Right atrium auricular region (tissue), 2 donors: ENCODE results near the gene PODXL. TPM values are rescaled to one million over a fixed set of nuclear protein-coding genes. Genes with fewer than 3 reads are reported as not detected.
A peak's percentile ranks its signal among the peaks of the same experiment; 100 is the strongest.

ENCODE experiments used
- DNase-seq: peaks from one replicate; pipeline ENCODE4 v3.0.0-alpha.2; 2019; ENCODE audit warnings: low spot score
- H3K27ac ChIP-seq, 2 donors: fragments of 200-600 bp; sonication (generic); 1 replicate in 1 of 2; 2 replicates in 1 of 2; pipeline ENCODE4 v1.5.1; 2016 to 2019
- H3K27me3 ChIP-seq, 2 donors: fragments of 200-600 bp; sonication (generic); one replicate each; pipeline versions ENCODE4 v1.5.1 to v1.6.0; 2017 to 2019
- H3K36me3 ChIP-seq: fragments of 200-600 bp; sonication (generic); one replicate; pipeline ENCODE4 v1.5.1; 2016
- H3K4me1 ChIP-seq, 2 donors: fragments of 200-600 bp; sonication (generic); one replicate each; pipeline versions ENCODE4 v1.5.1 to v1.6.0; 2017 to 2019
- H3K4me3 ChIP-seq, 2 donors: fragments of 200-600 bp; sonication (generic); 1 replicate in 1 of 2; 2 replicates in 1 of 2; pipeline ENCODE4 v1.5.1; 2017 to 2019; ENCODE audit warnings: mild to moderate bottlenecking in 1 of 2, moderate library complexity in 1 of 2
- H3K9me3 ChIP-seq, 2 donors: fragments of 200-600 bp; sonication (generic); one replicate each; pipeline ENCODE4 v1.5.1; 2019
- total RNA-seq, 2 donors: library from RNA; depleted of rRNA; stranded (reverse); fragments of >200 nt; gene quantifications; one replicate each; pipeline ENCODE4 v1.1.0, GENCODE V29; 2016
- TF ChIP-seq, protein P1 (sequence below), 2 donors: fragments of 200-600 bp; sonication (generic); IDR thresholded peaks; one replicate each; pipeline ENCODE4 v1.5.1; 2019; ENCODE audit warnings: antibody characterized with exemption in 2 of 2

PODXL gene
- total RNA-seq, 2 donors from 2014 or later: 47.6 to 144 TPM

DNA sequence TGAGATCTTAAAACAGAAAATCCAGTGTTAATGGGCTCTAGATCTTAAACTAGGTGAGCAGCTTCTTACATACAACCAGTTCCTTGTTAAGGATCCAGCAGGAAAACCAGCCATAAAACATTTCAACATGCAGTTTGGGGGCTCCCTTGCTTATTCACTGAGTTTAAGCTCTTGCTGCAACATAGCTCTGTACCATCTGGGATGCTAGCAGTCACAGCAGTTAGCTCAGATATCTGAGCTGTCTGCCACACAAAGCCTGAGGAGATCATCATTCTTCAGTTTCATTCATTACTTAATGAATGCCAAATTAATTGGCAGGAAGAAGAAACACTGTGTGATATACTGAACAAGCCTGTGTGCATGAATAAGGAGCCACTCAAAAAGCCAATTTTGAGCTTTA, 62.8 kb downstream of the PODXL start:
- H3K4me3 ChIP-seq: no peak overlapping the region

DNA sequence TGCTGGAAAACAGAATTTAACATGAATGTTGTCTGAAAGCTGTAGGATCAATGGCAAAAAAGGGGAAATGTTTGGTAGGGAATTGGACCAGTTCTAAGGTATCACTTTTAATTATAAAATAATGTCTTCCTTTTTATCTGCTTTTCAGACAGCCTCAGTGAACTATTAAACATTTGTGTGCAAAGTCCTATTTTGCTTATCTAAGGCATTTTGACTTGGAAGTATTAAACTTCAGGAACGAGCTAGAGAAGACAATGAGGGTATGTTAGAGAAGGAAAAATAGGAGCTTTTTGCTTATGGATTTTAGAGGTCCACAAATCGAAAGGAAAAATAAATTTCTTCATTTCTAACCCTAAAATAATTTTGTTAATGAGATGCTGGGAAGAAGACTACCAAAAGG, 63.3 kb downstream of the PODXL start:
- no peak overlapping the region for H3K4me3 ChIP-seq

More for the DNA sequence above, 62.8 kb downstream of the PODXL start:
- Histone ChIP-seq H3K4me1 (peaks cover 0 to 11% of the 10 kb centered on the region in 2 donors), H3K27me3 (no peaks in the 10 kb centered on the region), H3K27ac (no peak overlapping the region), H3K9me3 (no peaks in the 10 kb centered on the region), H3K36me3 (peaks cover 4% of the 10 kb centered on the region)
- DNase-seq: no peak
- TF ChIP-seq, protein P1, sequence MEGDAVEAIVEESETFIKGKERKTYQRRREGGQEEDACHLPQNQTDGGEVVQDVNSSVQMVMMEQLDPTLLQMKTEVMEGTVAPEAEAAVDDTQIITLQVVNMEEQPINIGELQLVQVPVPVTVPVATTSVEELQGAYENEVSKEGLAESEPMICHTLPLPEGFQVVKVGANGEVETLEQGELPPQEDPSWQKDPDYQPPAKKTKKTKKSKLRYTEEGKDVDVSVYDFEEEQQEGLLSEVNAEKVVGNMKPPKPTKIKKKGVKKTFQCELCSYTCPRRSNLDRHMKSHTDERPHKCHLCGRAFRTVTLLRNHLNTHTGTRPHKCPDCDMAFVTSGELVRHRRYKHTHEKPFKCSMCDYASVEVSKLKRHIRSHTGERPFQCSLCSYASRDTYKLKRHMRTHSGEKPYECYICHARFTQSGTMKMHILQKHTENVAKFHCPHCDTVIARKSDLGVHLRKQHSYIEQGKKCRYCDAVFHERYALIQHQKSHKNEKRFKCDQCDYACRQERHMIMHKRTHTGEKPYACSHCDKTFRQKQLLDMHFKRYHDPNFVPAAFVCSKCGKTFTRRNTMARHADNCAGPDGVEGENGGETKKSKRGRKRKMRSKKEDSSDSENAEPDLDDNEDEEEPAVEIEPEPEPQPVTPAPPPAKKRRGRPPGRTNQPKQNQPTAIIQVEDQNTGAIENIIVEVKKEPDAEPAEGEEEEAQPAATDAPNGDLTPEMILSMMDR (IDR thresholded peaks at IDR 0.05): no peak

DNA sequence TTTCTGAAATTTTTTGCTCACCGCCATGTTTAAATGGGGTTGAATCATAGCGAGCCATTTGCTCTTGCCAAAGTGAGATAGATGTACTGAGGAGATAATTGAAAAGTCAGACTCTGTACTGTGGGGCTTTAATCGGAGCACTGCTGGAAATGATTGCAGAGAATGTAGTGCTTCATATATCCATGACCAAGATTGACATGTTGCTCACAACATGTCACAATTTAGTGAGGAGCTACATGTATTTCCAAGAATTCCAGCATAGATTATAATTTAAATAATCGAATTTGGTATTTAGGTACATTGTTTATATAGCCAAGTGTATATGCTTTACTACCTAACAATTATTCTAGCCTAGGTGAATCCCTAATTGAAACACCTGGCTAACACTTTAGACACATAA, 66.5 kb downstream of the PODXL start:
- TF ChIP-seq, protein P1 (IDR thresholded peaks at IDR 0.05): no peak
- Histone ChIP-seq H3K36me3 (no peaks in the 10 kb centered on the region), H3K4me1 (no peaks in the 10 kb centered on the region), H3K9me3 (no peaks in the 10 kb centered on the region), H3K27me3 (no peaks in the 10 kb centered on the region), H3K27ac (no peak overlapping the region), H3K4me3 (no peak overlapping the region)
- no peak for DNase-seq

More for the DNA sequence above, 63.3 kb downstream of the PODXL start:
- DNase-seq: no peak
- H3K27me3 ChIP-seq: no peaks in the 10 kb centered on the region
- peaks cover 4% of the 10 kb centered on the region for H3K36me3 ChIP-seq
- H3K9me3 ChIP-seq: no peaks in the 10 kb centered on the region
- TF ChIP-seq, protein P1 (IDR thresholded peaks at IDR 0.05): no peak
- H3K27ac ChIP-seq: no peak overlapping the region
- peaks cover 0 to 6% of the 10 kb centered on the region in 2 donors for H3K4me1 ChIP-seq

DNA sequence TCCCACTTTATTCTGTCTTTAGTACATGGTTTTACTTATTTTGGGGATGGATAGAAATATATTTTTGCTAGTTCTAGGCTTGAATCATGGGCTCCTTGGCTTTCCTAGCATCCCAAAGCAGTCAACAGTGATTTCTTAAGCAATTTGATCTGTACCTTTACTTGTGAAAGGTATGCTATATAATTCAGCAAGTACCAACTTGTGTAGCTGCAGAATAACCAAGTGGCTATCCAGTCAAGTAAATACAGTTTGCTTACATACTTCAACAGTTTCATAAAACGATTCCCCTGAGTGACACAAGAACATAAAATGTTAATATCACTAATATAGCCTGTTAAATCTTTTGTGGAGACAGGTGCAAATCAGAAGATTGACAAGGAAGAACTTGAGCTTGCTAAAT, 67.2 kb downstream of the PODXL start:
- H3K36me3 ChIP-seq: no peaks in the 10 kb centered on the region
- no peak overlapping the region for H3K27ac ChIP-seq
- H3K4me1 ChIP-seq: no peaks in the 10 kb centered on the region
- no peaks in the 10 kb centered on the region for H3K9me3 ChIP-seq
- no peak overlapping the region for H3K4me3 ChIP-seq
- DNase-seq: no peak
- H3K27me3 ChIP-seq: no peaks in the 10 kb centered on the region
- TF ChIP-seq, protein P1 (IDR thresholded peaks at IDR 0.05): no peak

DNA sequence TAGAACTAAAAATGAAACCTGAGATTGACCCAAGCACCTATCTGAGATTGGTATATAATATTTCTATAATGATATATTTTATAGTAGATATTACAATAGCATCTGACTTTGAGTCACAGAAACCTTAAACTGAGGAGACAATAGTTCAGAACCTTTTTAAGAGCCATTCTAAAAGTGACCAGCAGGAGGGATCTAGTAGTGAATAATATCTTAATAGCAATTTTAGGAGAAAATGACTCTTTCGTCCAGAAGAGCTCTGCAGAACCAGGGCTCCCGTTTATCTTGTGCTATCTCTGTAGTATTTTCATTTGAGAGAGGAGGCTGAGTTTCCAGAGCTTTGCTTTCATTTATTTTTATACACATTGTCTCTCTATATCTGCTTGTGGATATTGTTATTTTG, 68.1 kb downstream of the PODXL start:
- no peak overlapping the region for H3K27ac ChIP-seq
- no peaks in the 10 kb centered on the region for H3K27me3 ChIP-seq
- no peaks in the 10 kb centered on the region for H3K4me1 ChIP-seq
- TF ChIP-seq, protein P1 (IDR thresholded peaks at IDR 0.05): peak in 1 of 2 donors; percentile 43
- no peaks in the 10 kb centered on the region for H3K9me3 ChIP-seq
- no peak overlapping the region for H3K4me3 ChIP-seq
- no peaks in the 10 kb centered on the region for H3K36me3 ChIP-seq
- no peak for DNase-seq

DNA sequence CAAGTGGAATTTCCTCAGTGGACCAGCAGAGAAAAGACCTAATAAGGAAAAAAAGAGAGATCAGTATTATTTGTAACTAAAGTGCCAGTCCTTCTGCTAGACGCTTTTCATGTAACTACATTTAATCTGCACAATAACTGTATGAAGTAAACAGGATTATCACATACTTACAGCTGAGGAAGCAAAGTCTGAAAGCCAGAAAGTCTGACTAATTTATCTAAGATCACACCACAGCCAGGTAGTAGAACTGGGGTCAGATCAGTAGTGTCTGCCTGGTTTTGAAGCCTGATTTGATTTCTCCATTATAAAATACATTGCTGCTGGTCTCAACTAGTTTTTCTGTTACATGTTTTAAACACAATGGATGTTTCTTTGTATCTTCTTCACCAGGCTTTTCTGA, 69.2 kb downstream of the PODXL start:
- Histone ChIP-seq H3K27ac (no peak overlapping the region), H3K9me3 (no peaks in the 10 kb centered on the region), H3K27me3 (no peaks in the 10 kb centered on the region), H3K4me1 (no peaks in the 10 kb centered on the region), H3K36me3 (no peaks in the 10 kb centered on the region), H3K4me3 (no peak overlapping the region)
- TF ChIP-seq, protein P1 (IDR thresholded peaks at IDR 0.05): no peak
- no peak for DNase-seq
